Neuronal stem cell (in vitro differentiated cells): ENCODE results near the gene CCDC190.

Experiments used
- DNase-seq: peaks from one replicate; pipeline ENCODE4 v3.0.0-alpha.2; 2013; ENCODE audit warnings: low spot score
- H2AFZ ChIP-seq: one replicate; pipeline ENCODE4 v1.6.1; 2013; ENCODE audit warnings: mild to moderate bottlenecking, low read length, inconsistent platforms
- H2AK5ac ChIP-seq: 2 replicates; pipeline ENCODE4 v1.6.1; 2013; ENCODE audit warnings: low read depth, mild to moderate bottlenecking, inconsistent platforms, low read length, moderate library complexity, mixed read lengths
- H2BK120ac ChIP-seq: 2 replicates; pipeline ENCODE4 v1.6.1; 2013; ENCODE audit warnings: low read depth, mild to moderate bottlenecking, inconsistent platforms, low read length, moderate library complexity, mixed read lengths
- H2BK12ac ChIP-seq: one replicate; pipeline ENCODE4 v1.6.1; 2013; ENCODE audit warnings: low read length, inconsistent platforms
- H2BK15ac ChIP-seq: 2 replicates; pipeline ENCODE4 v1.6.1; 2013; ENCODE audit warnings: mild to moderate bottlenecking, low read length, inconsistent platforms, mixed read lengths
- H2BK5ac ChIP-seq: one replicate; pipeline ENCODE4 v1.6.1; 2013; ENCODE audit warnings: inconsistent platforms, mild to moderate bottlenecking, low read length, moderate library complexity
- H3K14ac ChIP-seq: one replicate; pipeline ENCODE4 v1.6.1; 2013; ENCODE audit warnings: low read length, inconsistent platforms
- H3K18ac ChIP-seq: 2 replicates; pipeline ENCODE4 v1.6.1; 2013; ENCODE audit warnings: low read length, inconsistent platforms
- H3K23ac ChIP-seq: 2 replicates; pipeline ENCODE4 v1.6.1; 2013; ENCODE audit warnings: low read depth, mild to moderate bottlenecking, mixed read lengths, low read length, inconsistent platforms; ENCODE audit not compliant: poor library complexity
- H3K27ac ChIP-seq: replicated peaks from 3 replicates; pipeline ENCODE4 v1.5.1; 2013; ENCODE audit warnings: low read length, inconsistent platforms
- H3K27me3 ChIP-seq, 3 experiments: 2 replicates each; pipeline ENCODE4 v1.6.1; 2013; ENCODE audit warnings: low read length in 3 of 3, mild to moderate bottlenecking in 2 of 3, inconsistent platforms in 1 of 3, low read depth in 1 of 3, mixed read lengths in 1 of 3, moderate library complexity in 1 of 3; ENCODE audit not compliant: control insufficient read depth in 3 of 3, insufficient read depth in 3 of 3
- H3K36me3 ChIP-seq, 2 donors: replicated peaks in 1 of 2; 2 replicates each; pipeline ENCODE4 v1.6.1; 2013; ENCODE audit warnings: low read length in 2 of 2; ENCODE audit not compliant: control insufficient read depth in 2 of 2, insufficient read depth in 2 of 2
- H3K4ac ChIP-seq: 2 replicates; pipeline ENCODE4 v1.6.1; 2013; ENCODE audit warnings: inconsistent platforms, mild to moderate bottlenecking, low read length, moderate library complexity
- H3K4me1 ChIP-seq, 2 donors: 1 replicate in 1 of 2; 2 replicates in 1 of 2; pipeline ENCODE4 v1.6.1; 2013; ENCODE audit warnings: low read length in 2 of 2, low read depth in 1 of 2; ENCODE audit not compliant: control insufficient read depth in 2 of 2, insufficient read depth in 1 of 2
- H3K4me2 ChIP-seq: one replicate; pipeline ENCODE4 v1.6.1; 2013; ENCODE audit warnings: mild to moderate bottlenecking, low read length, inconsistent platforms; ENCODE audit not compliant: insufficient read depth, poor library complexity, severe bottlenecking
- H3K4me3 ChIP-seq, 2 donors: 2 replicates each; pipeline ENCODE4 v1.5.1; 2013; ENCODE audit warnings: low read length in 2 of 2, mild to moderate bottlenecking in 2 of 2, inconsistent platforms in 1 of 2, moderate library complexity in 1 of 2
- H3K79me1 ChIP-seq: one replicate; pipeline ENCODE4 v1.6.1; 2013; ENCODE audit warnings: low read depth, mild to moderate bottlenecking, inconsistent platforms, low read length, moderate library complexity
- H3K9ac ChIP-seq: one replicate; pipeline ENCODE4 v1.6.1; 2013; ENCODE audit warnings: mild to moderate bottlenecking, low read depth, low read length, inconsistent platforms; ENCODE audit not compliant: poor library complexity
- H3K9me3 ChIP-seq, 2 donors: replicated peaks in 1 of 2; 2 replicates each; pipeline versions ENCODE3 to v1.6.1; 2013; ENCODE audit warnings: low read length in 2 of 2, mild to moderate bottlenecking in 2 of 2, inconsistent platforms in 1 of 2, low read depth in 1 of 2, mixed read lengths in 1 of 2, moderate library complexity in 1 of 2; ENCODE audit not compliant: control insufficient read depth in 2 of 2, insufficient read depth in 1 of 2
- H4K8ac ChIP-seq: one replicate; pipeline ENCODE4 v1.6.1; 2013; ENCODE audit warnings: low read depth, mild to moderate bottlenecking, inconsistent platforms, low read length, moderate library complexity
- H4K91ac ChIP-seq: one replicate; pipeline ENCODE4 v1.6.1; 2013; ENCODE audit warnings: low read length, low read depth, mild to moderate bottlenecking, inconsistent platforms; ENCODE audit not compliant: poor library complexity
- WGBS, 2 donors: extraction: QIAGEN DNeasy Blood & Tissue Kit; methylation state at CpG; one replicate each; pipeline ENCODE4 v1.1.7; 2013; ENCODE audit warnings: missing lambda C conversion rate in 2 of 2, mixed read lengths in 1 of 2; ENCODE audit not compliant: insufficient read length in 2 of 2, insufficient replicate concordance in 1 of 2; ENCODE audit errors: extremely low coverage in 2 of 2; 5-methylcytosine and 5-hydroxymethylcytosine counted together

Gene CCDC190

DNA sequence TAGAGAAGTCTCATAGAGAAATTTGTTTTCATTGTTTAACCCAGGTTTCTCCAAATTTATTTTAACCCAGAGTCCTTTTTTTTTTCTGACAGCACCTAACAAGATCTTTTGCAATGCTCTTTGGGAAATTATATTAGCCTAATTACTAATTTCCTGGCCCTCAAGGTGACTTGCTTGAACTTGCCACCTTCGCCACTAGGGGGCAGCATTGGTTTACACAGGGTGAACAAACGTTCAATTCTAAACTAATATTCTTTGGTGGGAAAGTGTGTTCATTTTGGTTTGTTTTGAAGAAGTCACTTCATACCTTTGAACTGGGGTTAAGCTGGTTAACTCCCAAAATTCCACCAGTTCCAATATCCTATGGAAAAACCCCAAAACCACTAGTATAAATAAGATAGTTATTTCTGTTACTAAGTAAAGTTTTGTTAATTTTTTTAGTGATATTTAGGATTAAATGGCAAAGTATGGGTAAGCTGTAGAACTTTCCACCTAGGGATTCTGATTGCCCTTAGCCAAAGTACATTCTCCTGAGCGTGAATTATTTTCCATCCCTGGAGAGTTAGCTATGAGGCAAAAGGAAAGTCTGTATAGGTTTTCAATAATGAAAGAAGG lies 13.0 kb downstream of the CCDC190 start:
- no peak overlapping the region for H3K4me2 ChIP-seq
- no peak overlapping the region for H3K27ac ChIP-seq
- H3K36me3 ChIP-seq = no peaks in the 10 kb centered on the region
- no peak overlapping the region for H3K4me3 ChIP-seq
- H3K79me1 ChIP-seq = no peaks in the 10 kb centered on the region
- H3K9ac ChIP-seq = no peak overlapping the region
- H2BK120ac ChIP-seq = no peak overlapping the region
- H3K27me3 ChIP-seq = peaks cover 0 to 8% (median 1%) of the 10 kb centered on the region in 3 experiments
- no peak overlapping the region for H4K91ac ChIP-seq
- no peak overlapping the region for H3K14ac ChIP-seq
- H2BK15ac ChIP-seq = no peak overlapping the region
- no peak overlapping the region for H3K18ac ChIP-seq
- H2AK5ac ChIP-seq = no peak overlapping the region
- no peak overlapping the region for H3K23ac ChIP-seq
- no peak overlapping the region for H2AFZ ChIP-seq
- no CpG with 5 or more reads among the region's 3 CpGs for WGBS, 2 donors
- H3K9me3 ChIP-seq = no peaks in the 10 kb centered on the region
- DNase-seq = peak; percentile 67
- no peak overlapping the region for H3K4ac ChIP-seq
- no peaks in the 10 kb centered on the region for H3K4me1 ChIP-seq
- no peak overlapping the region for H2BK12ac ChIP-seq
- H2BK5ac ChIP-seq = no peak overlapping the region
- no peak overlapping the region for H4K8ac ChIP-seq

DNA sequence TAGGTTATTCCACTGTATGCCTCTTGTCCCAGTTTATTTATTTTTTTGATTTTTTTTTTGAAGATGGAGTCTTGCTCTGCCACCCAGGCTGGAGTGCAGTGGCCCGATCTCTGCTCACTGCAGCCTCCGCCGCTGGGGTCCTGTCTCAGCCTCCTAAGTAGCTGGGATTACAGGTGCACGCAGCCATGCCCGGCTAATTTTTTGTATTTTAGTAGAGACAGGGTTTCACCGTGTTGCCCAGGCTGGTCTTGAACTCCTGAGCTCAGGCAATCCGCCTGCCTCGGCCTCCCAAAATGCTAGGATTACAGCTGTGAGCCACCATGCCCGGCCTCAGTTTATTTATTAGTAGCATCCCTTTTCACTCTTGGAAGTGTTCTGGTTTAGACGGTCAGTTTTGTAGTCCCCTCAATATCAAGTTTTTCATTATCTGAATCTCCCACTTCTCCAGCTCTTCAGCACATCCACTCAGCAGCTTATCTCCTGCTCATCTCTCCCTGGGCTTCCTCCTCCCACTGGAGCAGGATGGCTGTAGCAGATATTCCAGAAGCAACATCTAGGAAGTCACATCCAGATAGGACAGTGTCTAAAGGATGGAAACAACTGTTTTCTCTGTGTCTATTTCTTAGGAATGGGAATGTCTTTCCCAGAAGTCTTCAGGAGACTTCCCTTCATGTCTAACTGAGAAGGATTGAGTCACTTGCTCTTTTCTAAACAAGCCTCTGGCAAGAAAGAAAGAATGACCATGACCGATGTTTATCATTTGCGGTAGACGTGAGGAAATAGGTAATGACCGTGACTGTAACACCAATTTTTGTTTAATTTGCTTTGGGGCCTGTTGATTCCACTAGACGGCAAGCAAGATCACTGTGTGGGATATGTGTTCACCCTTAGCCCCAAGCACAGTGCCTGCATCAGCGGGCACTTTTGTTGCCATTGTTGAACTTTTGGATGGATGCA lies 14.4 kb downstream of the CCDC190 start:
- peaks cover 0 to 8% (median 1%) of the 10 kb centered on the region in 3 experiments for H3K27me3 ChIP-seq
- H2BK12ac ChIP-seq = no peak overlapping the region
- no peaks in the 10 kb centered on the region for H3K9me3 ChIP-seq
- H3K4me3 ChIP-seq = no peak overlapping the region
- H2AFZ ChIP-seq = no peak overlapping the region
- no peak overlapping the region for H3K18ac ChIP-seq
- H3K4me1 ChIP-seq = no peaks in the 10 kb centered on the region
- no peak overlapping the region for H3K4ac ChIP-seq
- no peak overlapping the region for H4K91ac ChIP-seq
- H3K27ac ChIP-seq = no peak overlapping the region
- H3K79me1 ChIP-seq = no peaks in the 10 kb centered on the region
- no peak overlapping the region for H3K23ac ChIP-seq
- H3K4me2 ChIP-seq = no peak overlapping the region
- H3K36me3 ChIP-seq = no peaks in the 10 kb centered on the region
- H2AK5ac ChIP-seq = no peak overlapping the region
- no peak overlapping the region for H2BK15ac ChIP-seq
- no peak for DNase-seq
- no peak overlapping the region for H4K8ac ChIP-seq
- WGBS, 2 donors = no CpG with 5 or more reads among the region's 16 CpGs
- no peak overlapping the region for H2BK5ac ChIP-seq
- H3K14ac ChIP-seq = no peak overlapping the region
- H3K9ac ChIP-seq = no peak overlapping the region
- H2BK120ac ChIP-seq = no peak overlapping the region

GRCh38 chr1:162844153-162844552 lies 16.8 kb downstream of the CCDC190 start:
- Histone ChIP-seq H2BK120ac (no peak overlapping the region), H3K23ac (no peak overlapping the region), H3K4me1 (no peaks in the 10 kb centered on the region), H2AFZ (no peak overlapping the region), H3K27ac (no peak overlapping the region), H3K14ac (no peak overlapping the region), H3K36me3 (no peaks in the 10 kb centered on the region), H2BK5ac (no peak overlapping the region), H3K18ac (no peak overlapping the region), H3K4me3 (no peak overlapping the region), H2AK5ac (no peak overlapping the region), H2BK15ac (no peak overlapping the region), H3K27me3 (peaks cover 0 to 8% (median 1%) of the 10 kb centered on the region in 3 experiments), H2BK12ac (no peak overlapping the region), H4K91ac (no peak overlapping the region), H3K9me3 (no peaks in the 10 kb centered on the region), H4K8ac (no peak overlapping the region), H3K9ac (no peak overlapping the region), H3K4me2 (no peak overlapping the region), H3K4ac (no peak overlapping the region), H3K79me1 (no peaks in the 10 kb centered on the region)
- WGBS, 2 donors = no CpG with 5 or more reads among the region's 1 CpG
- DNase-seq = no peak

GRCh38 chr1:162840250-162840839 lies 20.6 kb downstream of the CCDC190 start:
- Histone ChIP-seq H3K79me1 (no peaks in the 10 kb centered on the region), H3K4me1 (no peaks in the 10 kb centered on the region), H3K36me3 (no peaks in the 10 kb centered on the region), H3K14ac (no peak overlapping the region), H3K9ac (no peak overlapping the region), H4K8ac (no peak overlapping the region), H2BK15ac (no peak overlapping the region), H2AK5ac (no peak overlapping the region), H3K27ac (no peak overlapping the region), H2AFZ (no peak overlapping the region), H3K4me2 (no peak overlapping the region), H3K23ac (no peak overlapping the region), H3K4me3 (no peak overlapping the region), H2BK12ac (no peak overlapping the region), H3K9me3 (peaks cover 3 to 5% of the 10 kb centered on the region in 2 donors), H3K4ac (no peak overlapping the region), H2BK120ac (no peak overlapping the region), H4K91ac (no peak overlapping the region), H3K27me3 (peaks cover 0 to 1% (median 0%) of the 10 kb centered on the region in 3 experiments), H3K18ac (no peak overlapping the region), H2BK5ac (no peak overlapping the region)
- DNase-seq = no peak
